A673 (cell line): ENCODE results near the gene CLDN34. TPM values are rescaled to one million over a fixed set of nuclear protein-coding genes. Genes with fewer than 3 reads are reported as not detected.

Experiments
- BruUV-seq: library from RNA; stranded (reverse); fragments of 400-500 nt; replicated peaks from 2 replicates; lab custom pipeline; 2021; lab: Mats Ljungman, UMichigan
- CTCF ChIA-PET: fragments of 300-600 bp; sonication (Branson Sonifier 250); formaldehyde crosslinking; loops from one replicate; lab custom pipeline; 2022; ENCODE audit warnings: antibody characterized with exemption; lab: Charles Lee
- POLR2A ChIA-PET: fragments of 300-600 bp; sonication (Branson Sonifier 250); formaldehyde crosslinking; loops from one replicate; lab custom pipeline; 2022; ENCODE audit warnings: antibody characterized with exemption; ENCODE audit not compliant: low non-redundant PET; lab: Charles Lee
- DNase-seq: peaks from one replicate; pipeline ENCODE4 v3.0.0-alpha.2; 2015; ENCODE audit warnings: low spot score
- H3K27ac ChIP-seq: fragments of 200-600 bp; sonication (generic); 2 replicates; pipeline ENCODE4 v1.5.1; 2016; ENCODE audit warnings: mixed run types, low read depth, mild to moderate bottlenecking, mixed read lengths, antibody characterized with exemption, low read length; ENCODE audit not compliant: poor library complexity, severe bottlenecking
- H3K27me3 ChIP-seq: fragments of 200-600 bp; sonication (generic); replicated peaks from 2 replicates; pipeline ENCODE4 v1.6.1; 2017; ENCODE audit warnings: mixed run types, low read depth, mild to moderate bottlenecking, mixed read lengths, antibody characterized with exemption, low read length; ENCODE audit not compliant: insufficient read depth, poor library complexity
- H3K36me3 ChIP-seq: fragments of 200-600 bp; sonication (generic); 2 replicates; pipeline ENCODE4 v1.6.1; 2016; ENCODE audit warnings: mixed run types, mild to moderate bottlenecking, mixed read lengths, antibody characterized with exemption, low read length; ENCODE audit not compliant: insufficient read depth, poor library complexity, severe bottlenecking
- H3K4me1 ChIP-seq: fragments of 200-600 bp; sonication (generic); 2 replicates; pipeline ENCODE4 v1.6.1; 2017; ENCODE audit warnings: mixed run types, mild to moderate bottlenecking, mixed read lengths, antibody characterized with exemption, low read length; ENCODE audit not compliant: insufficient read depth, poor library complexity, severe bottlenecking
- H3K4me3 ChIP-seq: fragments of 200-600 bp; sonication (generic); 2 replicates; pipeline ENCODE4 v1.5.1; 2016; ENCODE audit warnings: low read depth, mixed run types, mild to moderate bottlenecking, mixed read lengths, low read length; ENCODE audit not compliant: poor library complexity, severe bottlenecking
- H3K9me3 ChIP-seq: fragments of 200-600 bp; sonication (generic); 2 replicates; pipeline ENCODE4 v1.6.1; 2016; ENCODE audit warnings: mixed run types, low read depth, mild to moderate bottlenecking, mixed read lengths, antibody characterized with exemption, low read length; ENCODE audit not compliant: poor library complexity, severe bottlenecking
- CTCF ChIP-seq: fragments of 300-800, 200-600 bp; sonication (generic); conservative IDR thresholded peaks from 2 replicates; pipeline ENCODE4 v1.5.1; 2017; ENCODE audit warnings: low read depth, mild to moderate bottlenecking, antibody characterized with exemption, low read length, moderate library complexity, mixed read lengths
- EZH2 ChIP-seq: fragments of 200-600 bp; sonication (generic); IDR thresholded peaks from 2 replicates; pipeline ENCODE4 v1.6.1; 2017; ENCODE audit warnings: borderline replicate concordance, low read depth, mild to moderate bottlenecking, mixed read lengths, antibody characterized with exemption, low read length; ENCODE audit not compliant: poor library complexity, severe bottlenecking
- intact Hi-C: fragments of 100-400 bp; cut with micrococcal nuclease; formaldehyde crosslinking; loops from one replicate; pipeline ENCODE4 v1.10.0; 2022; ENCODE audit not compliant: unreplicated experiment
- total RNA-seq: library from RNA; stranded (reverse); gene quantifications from 2 replicates; pipeline ENCODE4 v1.2.3, GENCODE V29; 2021

The CLDN34 gene
- total RNA-seq, 1 experiment from 2014 or later: not detected

- H3K9me3 ChIP-seq: no peaks in the 10 kb centered on the region
- H3K27ac ChIP-seq: no peak overlapping the region
- DNase-seq: no peak
- ChIA-PET CTCF (no interaction called here), POLR2A (interaction anchor here (0.7 kb wide), 1 partner anchor 1521 kb away, joined by 3 read pairs; no protein-coding TSS in a partner anchor)
- TF ChIP-seq CTCF: no peak
- TF ChIP-seq EZH2: no peak
- intact Hi-C loops: no loop called here
- BruUV-seq: no TSS peak
- H3K4me3 ChIP-seq: no peak overlapping the region
- no peaks in the 10 kb centered on the region for H3K27me3 ChIP-seq
- H3K36me3 ChIP-seq: no peaks in the 10 kb centered on the region
- H3K4me1 ChIP-seq: no peaks in the 10 kb centered on the region
Observed at GRCh38 chrX:9957743-9958142, 9.4 kb upstream of the CLDN34 start.

GRCh38 chrX:9958183-9958582 lies 9.0 kb upstream of the CLDN34 start:
- intact Hi-C loops: no loop called here
- H3K9me3 ChIP-seq: no peaks in the 10 kb centered on the region
- no peak for DNase-seq
- H3K36me3 ChIP-seq: no peaks in the 10 kb centered on the region
- no peak for TF ChIP-seq EZH2
- TF ChIP-seq CTCF: no peak
- ChIA-PET CTCF (no interaction called here), POLR2A (interaction anchor here (0.7 kb wide), 1 partner anchor 1521 kb away, joined by 3 read pairs; no protein-coding TSS in a partner anchor)
- H3K27ac ChIP-seq: no peak overlapping the region
- H3K4me3 ChIP-seq: no peak overlapping the region
- BruUV-seq: no TSS peak
- no peaks in the 10 kb centered on the region for H3K27me3 ChIP-seq
- H3K4me1 ChIP-seq: no peaks in the 10 kb centered on the region

- no peaks in the 10 kb centered on the region for H3K9me3 ChIP-seq
- ChIA-PET POLR2A (no interaction called here), CTCF (no interaction called here)
- no peaks in the 10 kb centered on the region for H3K4me1 ChIP-seq
- no peak overlapping the region for H3K4me3 ChIP-seq
- no TSS peak for BruUV-seq
- no peak overlapping the region for H3K27ac ChIP-seq
- intact Hi-C loops: no loop called here
- no peak for DNase-seq
- H3K36me3 ChIP-seq: no peaks in the 10 kb centered on the region
- TF ChIP-seq CTCF (no peak), EZH2 (no peak)
- H3K27me3 ChIP-seq: no peaks in the 10 kb centered on the region
Observed at GRCh38 chrX:9961750-9962149, 5.4 kb upstream of the CLDN34 start.
